ENCODE data around the gene FBXL7.

Gene FBXL7

DNA sequence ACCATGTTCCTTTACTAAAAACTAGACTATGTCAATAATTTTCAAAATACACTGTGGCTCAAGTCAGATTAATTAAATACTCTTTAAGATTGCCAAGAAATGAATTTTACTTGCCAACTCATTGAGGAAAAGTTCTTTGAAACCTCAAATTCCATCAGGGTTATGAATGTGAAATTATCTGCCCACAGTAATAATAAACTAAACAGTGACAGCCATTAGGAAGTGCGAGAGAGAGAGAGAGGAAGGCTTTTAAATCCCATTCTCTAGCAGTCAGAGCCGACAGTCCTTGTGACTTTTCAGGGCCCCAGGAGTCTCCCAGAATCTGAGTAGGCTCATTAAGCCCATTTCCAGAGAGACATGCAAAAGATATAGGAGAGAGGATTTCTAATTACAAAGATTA, 443.5 kb downstream of the FBXL7 start:
- no peaks in the 10 kb centered on the region for H3K27me3 ChIP-seq (ENCODE audit: low read length)
- H2AFZ ChIP-seq (ENCODE audit: low read depth, low read length, severe bottlenecking) = no peak overlapping the region
- H3K9me3 ChIP-seq (ENCODE audit: insufficient read depth, low read length) = no peaks in the 10 kb centered on the region
- H3K4me2 ChIP-seq (ENCODE audit: low read depth, low read length, poor library complexity, severe bottlenecking) = no peak overlapping the region
- no peak overlapping the region for H3K9ac ChIP-seq (ENCODE audit: low read length)
- no peaks in the 10 kb centered on the region for H3K36me3 ChIP-seq (ENCODE audit: low read length)
- no peaks in the 10 kb centered on the region for H4K20me1 ChIP-seq (ENCODE audit: low read depth, low read length)
- H3K79me2 ChIP-seq (ENCODE audit: insufficient read depth, low read length) = no peaks in the 10 kb centered on the region
- no peak for TF ChIP-seq CTCF (IDR thresholded peaks at IDR 0.05; ENCODE audit: insufficient read depth, low read length, poor library complexity, severe bottlenecking)
- no peak for TF ChIP-seq EZH2phosphoT487 (conservative IDR thresholded peaks at IDR 0.05; ENCODE audit: low read length)
- no peak overlapping the region for H3K27ac ChIP-seq (ENCODE audit: low read depth, low read length)
- no peak overlapping the region for H3K4me3 ChIP-seq (ENCODE audit: insufficient read depth, low read length, poor library complexity, severe bottlenecking)
- H3K9me2 ChIP-seq (replicated peaks; ENCODE audit: insufficient read depth, low read length) = no peaks in the 10 kb centered on the region
- no peaks in the 10 kb centered on the region for H3F3A ChIP-seq (ENCODE audit: insufficient read depth)

DNA sequence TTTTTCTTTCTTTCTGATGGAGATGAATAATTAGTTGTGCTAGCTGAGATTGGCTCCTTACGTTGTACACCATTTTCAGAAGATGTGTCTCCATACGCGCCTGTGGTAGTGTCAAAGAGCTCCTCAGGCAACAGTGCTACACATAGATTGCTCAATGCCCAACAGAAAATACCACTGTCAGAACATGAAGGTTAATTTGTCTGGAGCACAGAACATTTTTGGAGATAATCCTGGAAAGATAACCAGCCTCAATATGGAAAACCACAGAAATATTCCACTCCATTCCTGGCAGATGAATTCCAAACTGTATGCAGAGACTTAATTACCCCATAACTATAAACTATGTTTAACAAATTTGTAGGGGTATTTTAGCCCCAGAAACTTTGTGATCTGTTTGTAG, 446.0 kb downstream of the FBXL7 start:
- H3K36me3 ChIP-seq (ENCODE audit: low read length) = no peaks in the 10 kb centered on the region
- TF ChIP-seq EZH2phosphoT487 (conservative IDR thresholded peaks at IDR 0.05; ENCODE audit: low read length) (no peak), CTCF (IDR thresholded peaks at IDR 0.05; ENCODE audit: insufficient read depth, low read length, poor library complexity, severe bottlenecking) (no peak)
- no peak overlapping the region for H2AFZ ChIP-seq (ENCODE audit: low read depth, low read length, severe bottlenecking)
- H3K27ac ChIP-seq (ENCODE audit: low read depth, low read length) = no peak overlapping the region
- no peak overlapping the region for H3K9ac ChIP-seq (ENCODE audit: low read length)
- no peak overlapping the region for H3K4me2 ChIP-seq (ENCODE audit: low read depth, low read length, poor library complexity, severe bottlenecking)
- H3K9me2 ChIP-seq (replicated peaks; ENCODE audit: insufficient read depth, low read length) = no peaks in the 10 kb centered on the region
- no peaks in the 10 kb centered on the region for H3K9me3 ChIP-seq (ENCODE audit: insufficient read depth, low read length)
- no peaks in the 10 kb centered on the region for H3K79me2 ChIP-seq (ENCODE audit: insufficient read depth, low read length)
- no peaks in the 10 kb centered on the region for H4K20me1 ChIP-seq (ENCODE audit: low read depth, low read length)
- H3K27me3 ChIP-seq (ENCODE audit: low read length) = no peaks in the 10 kb centered on the region
- H3K4me3 ChIP-seq (ENCODE audit: insufficient read depth, low read length, poor library complexity, severe bottlenecking) = no peak overlapping the region
- H3F3A ChIP-seq (ENCODE audit: insufficient read depth) = no peaks in the 10 kb centered on the region

- H3K9me3 ChIP-seq (ENCODE audit: insufficient read depth, low read length) = no peaks in the 10 kb centered on the region
- H2AFZ ChIP-seq (ENCODE audit: low read depth, low read length, severe bottlenecking) = no peak overlapping the region
- no peak overlapping the region for H3K4me2 ChIP-seq (ENCODE audit: low read depth, low read length, poor library complexity, severe bottlenecking)
- no peaks in the 10 kb centered on the region for H3K27me3 ChIP-seq (ENCODE audit: low read length)
- TF ChIP-seq CTCF (IDR thresholded peaks at IDR 0.05; ENCODE audit: insufficient read depth, low read length, poor library complexity, severe bottlenecking) (no peak), EZH2phosphoT487 (conservative IDR thresholded peaks at IDR 0.05; ENCODE audit: low read length) (no peak)
- H3K9me2 ChIP-seq (replicated peaks; ENCODE audit: insufficient read depth, low read length) = no peaks in the 10 kb centered on the region
- no peak overlapping the region for H3K4me3 ChIP-seq (ENCODE audit: insufficient read depth, low read length, poor library complexity, severe bottlenecking)
- H3K36me3 ChIP-seq (ENCODE audit: low read length) = no peaks in the 10 kb centered on the region; the same call in 1 of the 2 replicates
- H4K20me1 ChIP-seq (ENCODE audit: low read depth, low read length) = no peaks in the 10 kb centered on the region
- H3K9ac ChIP-seq (ENCODE audit: low read length) = no peak overlapping the region
- no peaks in the 10 kb centered on the region for H3F3A ChIP-seq (ENCODE audit: insufficient read depth)
- no peaks in the 10 kb centered on the region for H3K79me2 ChIP-seq (ENCODE audit: insufficient read depth, low read length)
- H3K27ac ChIP-seq (ENCODE audit: low read depth, low read length) = no peak overlapping the region
These were observed 448.2 kb downstream of the FBXL7 start for GRCh38 chr5:15948190-15948589.
